GM10266 (cell line): ENCODE data around the gene LAMTOR3.
"Not testable (repeated sequence)": the region's sequence is repeated elsewhere in the genome, so short reads cannot be mapped to it uniquely, and the experiment has no call there.

ENCODE experiments used
- DNase-seq: peaks from one replicate; pipeline ENCODE4 v3.0.0; 2012; ENCODE audit errors: extremely low spot score
- CTCF ChIP-seq: IDR thresholded peaks from 2 replicates; pipeline ENCODE4 v1.5.1; 2012; ENCODE audit warnings: mild to moderate bottlenecking, low read depth; ENCODE audit not compliant: control insufficient read depth, insufficient read depth; ENCODE audit errors: missing control alignments

LAMTOR3 gene

GRCh38 chr4:99834569-99834968 lies 59.7 kb downstream of the LAMTOR3 start:
- no peak for DNase-seq
- no peak for TF ChIP-seq CTCF

- DNase-seq, result no peak
- TF ChIP-seq CTCF, result no peak
Measured at GRCh38 chr4:99833756-99834155, 60.5 kb downstream of the LAMTOR3 start.

DNA sequence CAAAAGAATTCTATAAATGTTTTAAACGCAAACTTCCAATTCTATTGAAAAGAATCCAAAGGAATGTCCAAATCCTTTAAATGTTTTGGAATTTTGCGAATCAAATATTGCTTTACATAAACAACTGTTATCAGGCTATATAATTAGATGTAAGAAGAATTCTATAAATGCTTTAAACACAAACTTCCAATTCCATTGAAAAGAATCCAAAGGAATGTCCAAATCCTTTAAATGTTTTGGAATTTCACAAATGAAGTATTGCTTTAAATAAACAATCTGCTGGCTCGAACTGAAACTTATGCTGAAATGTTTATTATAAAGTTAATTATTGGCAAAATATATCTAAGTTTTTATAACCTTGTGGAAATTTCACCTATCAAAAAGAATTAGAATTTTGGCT lies 61.5 kb downstream of the LAMTOR3 start:
- no peak for TF ChIP-seq CTCF
- no peak for DNase-seq

DNA sequence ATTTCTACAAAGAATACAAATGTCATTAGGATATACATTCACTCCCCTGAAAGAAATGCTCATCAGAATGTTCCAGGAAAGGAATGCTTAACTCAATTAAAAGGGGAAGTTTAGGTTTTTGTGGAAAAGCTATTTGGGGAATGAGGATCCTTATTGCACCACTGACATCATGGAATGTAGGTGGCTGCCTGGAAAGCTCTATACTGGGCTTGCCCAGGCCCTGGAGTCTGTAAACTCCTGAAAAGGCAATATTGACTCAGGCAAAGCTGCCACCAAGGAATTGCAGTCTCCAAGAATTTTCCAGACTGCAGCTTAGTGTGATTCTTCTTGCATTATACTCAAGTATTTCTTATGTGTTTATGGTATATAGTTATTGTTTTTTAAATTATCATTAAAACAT lies 61.9 kb downstream of the LAMTOR3 start:
- no peak for DNase-seq
- no peak for TF ChIP-seq CTCF

GRCh38 chr4:99830051-99830450 lies 64.2 kb downstream of the LAMTOR3 start:
- DNase-seq, result not testable (repeated sequence)

DNA sequence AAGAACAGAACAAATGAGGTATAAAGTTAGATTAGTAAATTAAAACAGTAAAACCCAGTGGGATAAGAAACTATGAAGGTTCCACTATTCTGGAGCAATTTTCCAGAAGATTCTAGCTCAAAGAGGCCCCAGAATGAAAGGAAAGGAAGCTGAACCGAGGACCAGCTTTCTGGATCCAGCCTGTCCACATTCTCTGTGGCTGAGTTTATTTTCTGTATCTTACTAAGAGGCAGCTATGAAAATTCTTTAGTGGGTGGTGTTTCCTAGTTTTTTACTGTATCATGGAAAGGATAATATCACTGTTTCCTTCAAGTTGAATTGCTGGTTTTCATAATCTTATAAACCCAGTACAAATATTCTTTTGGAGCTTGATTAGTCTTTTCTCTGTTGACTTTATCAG lies 65.8 kb downstream of the LAMTOR3 start:
- no peak for DNase-seq
- TF ChIP-seq CTCF, result no peak
